Fibroblast of peridontal ligament (primary cell): ENCODE results near the gene SCYL1.

Experiments used
- DNase-seq: peaks from one replicate; pipeline ENCODE4 v3.0.0-alpha.2; 2010; ENCODE audit errors: extremely low read depth

SCYL1 gene

GRCh38 chr11:65524741-65525545, at the start of gene SCYL1:
Gene SCYL1 (plus strand): TSS chr11:65525083. CDS start chr11:65525154, 71 bp downstream.
- peak; percentile 75 for DNase-seq

GRCh38 chr11:65476632-65477148, 48.2 kb upstream of the SCYL1 start:
- DNase-seq, result peak; percentile 40

DNA sequence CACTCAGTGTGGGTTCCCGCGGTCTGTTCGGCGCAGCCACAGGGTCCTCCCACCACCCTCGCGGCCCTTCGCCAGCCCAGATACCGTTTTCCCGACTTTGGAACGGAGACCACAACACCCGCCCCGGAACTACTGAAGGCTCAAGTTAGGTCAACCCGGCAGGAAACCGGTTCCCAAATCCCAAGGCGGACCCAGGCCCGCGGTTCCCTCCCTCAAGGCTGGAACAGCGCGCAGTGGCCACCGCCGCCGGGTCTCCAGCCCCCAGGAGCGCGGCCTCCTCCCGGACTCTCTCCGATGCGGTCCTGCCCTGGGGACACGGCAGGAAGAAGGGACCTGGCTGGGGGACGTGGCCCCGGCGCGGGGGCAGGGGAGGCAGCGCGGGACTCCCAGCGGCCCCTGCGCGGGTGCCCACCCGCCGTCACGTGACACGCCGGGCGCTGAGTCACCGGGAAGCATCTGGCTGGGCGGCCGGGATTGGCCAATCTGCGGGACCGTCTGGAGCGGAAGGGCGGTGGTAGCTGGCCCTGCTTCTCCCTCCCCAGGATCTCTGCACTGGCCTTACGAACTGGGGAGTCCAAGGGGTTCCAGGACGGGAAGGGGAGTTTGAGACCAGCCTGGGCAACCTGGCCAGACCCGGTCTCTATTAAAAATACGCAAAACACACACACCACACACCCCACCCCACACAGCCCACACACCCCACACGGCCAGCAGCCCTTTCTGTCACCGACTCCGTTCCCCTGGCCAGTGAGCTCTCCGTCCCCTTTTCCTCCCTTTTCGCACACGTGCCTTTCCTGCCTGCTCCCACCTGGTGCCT, 47.5 kb upstream of the SCYL1 start:
- DNase-seq, result peak; percentile 89

DNA sequence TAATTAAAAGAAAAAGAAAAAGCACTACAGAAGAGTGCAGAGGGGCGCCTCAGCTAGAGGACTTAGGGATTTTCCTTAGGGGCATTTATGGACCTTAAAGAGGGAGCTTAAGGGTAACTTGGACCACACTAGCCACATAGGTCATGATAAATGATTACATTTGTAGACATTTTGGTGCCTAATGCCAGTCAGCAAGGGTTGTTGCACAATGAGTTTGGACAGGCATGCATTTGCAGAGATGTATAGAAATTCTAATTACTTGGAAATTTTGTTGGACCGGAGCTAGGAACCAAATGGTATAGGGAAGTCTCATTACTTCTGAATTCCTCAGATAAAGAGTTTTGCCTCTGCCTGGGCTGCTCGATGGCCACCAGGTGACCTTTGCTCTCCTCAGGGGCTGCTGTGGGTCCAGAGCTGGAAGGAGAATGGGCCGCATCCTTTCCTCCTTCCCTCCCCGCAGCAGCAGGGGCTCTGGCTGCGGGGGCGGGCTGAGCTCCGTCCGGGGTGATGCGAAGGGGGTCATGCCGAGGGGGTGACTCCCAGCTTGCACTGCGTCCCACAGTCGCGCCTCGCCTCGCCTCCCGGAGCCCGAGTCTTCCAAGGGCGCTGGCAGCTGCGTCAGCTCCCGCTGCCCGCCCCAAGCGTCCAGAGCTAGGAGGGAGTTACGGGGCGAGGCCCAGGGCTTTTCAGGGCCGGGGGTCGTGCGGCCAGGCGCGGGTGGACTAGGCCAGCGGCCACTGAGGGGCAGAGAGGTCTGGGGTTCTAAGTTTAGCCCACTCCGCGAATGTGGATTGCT, 46.3 kb upstream of the SCYL1 start:
- no peak for DNase-seq

GRCh38 chr11:65479184-65480145, 45.4 kb upstream of the SCYL1 start:
- peak; percentile 92 for DNase-seq

DNA sequence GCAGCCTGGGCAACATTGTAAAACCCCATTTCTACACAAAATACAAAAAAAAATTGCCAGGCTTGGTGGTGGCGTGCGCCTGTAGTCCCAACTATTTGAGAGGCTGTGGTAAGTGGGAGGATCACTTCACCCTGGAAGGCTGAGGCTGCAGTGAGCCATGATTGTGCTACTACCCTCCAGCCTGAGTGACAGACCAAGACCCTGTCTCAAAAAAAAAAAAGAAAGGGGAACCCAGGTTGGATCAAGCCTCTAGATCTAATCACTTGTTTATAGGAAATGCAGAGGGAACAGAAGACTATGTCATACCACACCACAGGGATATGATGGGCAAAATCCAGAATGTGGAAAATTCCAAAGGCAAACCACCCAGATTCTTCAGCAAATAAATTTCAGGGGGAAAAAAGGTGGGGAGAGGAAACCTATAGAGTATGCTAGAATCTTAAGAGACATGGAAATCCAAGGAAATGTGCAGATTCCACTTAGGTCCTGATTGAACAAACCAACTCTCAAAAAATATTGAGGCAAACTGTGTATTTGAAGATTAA, 42.5 kb upstream of the SCYL1 start:
- DNase-seq, result no peak

GRCh38 chr11:65485920-65486219, 39.0 kb upstream of the SCYL1 start:
- DNase-seq, result no peak

- no peak for DNase-seq
These were observed 38.1 kb upstream of the SCYL1 start for GRCh38 chr11:65486570-65487466.

- DNase-seq, result peak; percentile 100
These were observed 37.2 kb upstream of the SCYL1 start for GRCh38 chr11:65487467-65488272.

DNA sequence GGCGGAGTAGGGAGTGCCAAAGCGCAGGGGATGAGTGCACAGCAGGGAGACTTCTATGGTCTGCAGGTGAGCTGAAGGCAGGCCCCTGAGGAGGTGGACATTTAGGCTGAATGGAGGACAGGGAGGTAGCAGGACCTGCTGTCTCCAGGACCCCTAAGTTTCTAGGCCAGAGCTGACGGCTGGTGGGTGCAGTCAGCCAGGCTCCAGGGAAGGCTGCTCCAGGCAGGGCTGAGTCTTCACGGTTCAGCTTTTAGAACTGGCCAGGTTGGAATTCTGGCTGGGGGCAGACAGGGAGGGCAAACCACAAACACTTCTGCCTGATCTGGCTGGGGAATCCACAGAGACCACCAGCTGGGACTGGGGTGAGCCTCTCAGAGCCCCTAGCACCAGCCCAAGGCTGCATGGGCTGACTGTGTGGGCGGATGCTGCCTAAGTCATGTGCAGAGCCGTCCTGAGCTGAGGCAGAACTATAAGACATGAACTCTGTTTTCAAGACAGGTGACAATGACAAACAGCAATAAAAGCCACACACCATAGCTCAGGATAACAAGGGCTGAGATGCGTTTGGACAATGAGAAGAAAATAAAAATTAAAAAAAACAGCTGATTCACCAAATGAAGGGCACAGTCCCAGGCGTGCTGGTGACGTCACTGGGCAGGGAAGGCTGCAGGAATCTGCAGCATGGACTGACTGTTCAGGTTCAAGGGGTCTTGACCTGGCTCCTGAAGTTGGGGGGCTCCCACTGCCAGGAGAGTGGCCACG, 36.4 kb upstream of the SCYL1 start:
- peak; percentile 68 for DNase-seq

DNA sequence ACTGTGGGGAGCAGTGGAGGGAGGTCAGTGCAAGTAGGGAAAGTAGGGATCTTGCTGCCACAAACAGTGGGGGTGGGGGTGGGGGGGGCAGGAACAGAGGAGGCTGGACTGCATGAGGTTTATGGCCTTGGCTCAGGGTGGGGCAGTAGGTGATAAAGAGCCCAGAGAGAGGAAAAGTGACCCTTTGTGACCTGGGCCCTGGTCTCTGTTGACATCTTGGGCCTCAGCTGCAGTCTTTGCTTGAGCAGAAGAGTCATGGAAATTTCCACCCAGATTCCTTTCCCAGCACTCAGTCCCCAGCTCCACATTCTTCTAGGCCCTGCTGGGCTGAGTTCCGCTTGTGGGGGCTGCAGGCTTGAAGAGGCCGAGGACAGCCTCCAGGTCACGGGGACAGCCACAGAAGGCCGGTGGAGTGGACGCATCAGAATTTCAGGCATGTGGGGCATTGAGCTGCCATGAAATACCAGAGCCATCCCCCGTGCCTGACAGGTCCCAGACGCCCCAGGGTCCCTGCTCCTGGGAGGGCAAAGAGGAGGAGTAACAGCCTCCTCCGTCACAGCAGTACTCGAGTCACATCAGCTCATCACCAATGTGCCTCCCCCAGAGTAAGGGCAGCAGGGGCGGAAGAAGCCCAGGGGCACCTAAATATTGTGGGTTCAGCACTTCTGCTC, 35.7 kb upstream of the SCYL1 start:
- DNase-seq, result peak; percentile 75

GRCh38 chr11:65489706-65490320, 35.1 kb upstream of the SCYL1 start:
- peak; percentile 53 for DNase-seq

- DNase-seq, result no peak
These were observed 33.8 kb upstream of the SCYL1 start for GRCh38 chr11:65491163-65491465.

DNA sequence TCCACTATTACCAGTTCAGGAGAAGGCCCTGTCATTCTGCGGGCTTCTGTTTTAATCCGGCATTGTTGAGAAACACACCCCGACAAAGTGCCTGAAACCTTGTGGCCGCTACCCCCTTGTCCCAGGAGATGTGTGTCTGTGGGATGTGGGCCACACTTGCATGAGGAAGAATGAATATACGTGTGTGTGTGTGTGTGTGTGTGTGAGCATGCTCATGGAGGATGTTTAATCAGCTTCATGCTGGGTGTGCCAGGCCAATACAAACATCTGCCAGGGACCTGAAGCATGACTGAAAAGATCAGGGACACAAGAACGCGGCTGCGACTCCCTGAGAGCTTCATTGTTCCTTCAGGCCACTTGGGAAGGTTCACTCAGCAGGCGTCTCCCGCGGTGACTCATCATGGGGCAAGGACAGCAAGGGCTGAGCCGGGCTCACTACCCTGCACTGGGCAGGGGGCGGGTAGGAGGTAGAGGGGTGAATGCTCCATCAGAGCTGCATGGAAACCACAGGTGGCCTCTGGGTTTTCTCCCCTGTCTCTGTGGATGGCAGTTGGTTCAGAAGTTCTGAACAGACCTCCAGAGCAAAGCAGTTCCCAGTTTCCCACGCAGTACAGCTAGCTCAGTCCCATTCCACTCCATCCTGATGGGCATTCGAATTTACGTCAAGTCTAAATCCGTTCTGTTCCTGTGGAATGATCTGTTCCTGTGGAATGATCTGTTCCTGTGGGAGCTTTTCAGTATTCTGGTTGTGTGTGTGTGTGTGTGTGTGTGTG, 33.1 kb upstream of the SCYL1 start:
- peak; percentile 99 for DNase-seq

- no peak for DNase-seq
These were observed 32.6 kb upstream of the SCYL1 start for GRCh38 chr11:65492387-65492636.

- DNase-seq, result peak; percentile 93
These were observed 32.1 kb upstream of the SCYL1 start for GRCh38 chr11:65492637-65493366.
